Left ventricle myocardium superior (tissue), 1 donor: ENCODE data around the gene ZSWIM8. TPM values are rescaled to one million over a fixed set of nuclear protein-coding genes. Genes with fewer than 3 reads are reported as not detected.
"Not testable (repeated sequence)": the region's sequence is repeated elsewhere in the genome, so short reads cannot be mapped to it uniquely, and the experiment has no call there.

ENCODE experiments used
- ATAC-seq: fragments of 200-7000 bp; cut with Tn5 transposase; one replicate; pipeline ENCODE4 v1.9.1; 2020; ENCODE audit warnings: mild to moderate bottlenecking, moderate library complexity
- DNase-seq: peaks from one replicate; pipeline ENCODE4 v3.0.0-alpha.2; 2020
- intact Hi-C: fragments of 100-400 bp; cut with micrococcal nuclease; formaldehyde crosslinking; loops from one replicate; pipeline ENCODE4 v1.11.0; 2022
- total RNA-seq: library from RNA; stranded (reverse); fragmentation: NEBNext Ultra II Directional; extraction: Animal tissue kit (Norgen Biotek cat#: 25700); gene quantifications from one replicate; pipeline ENCODE4 v1.2.1, GENCODE V29; 2021
- donor health status: DM: no; HTN: yes; CAD: no; lungs with severe emphysema.

ZSWIM8 gene
- total RNA-seq, 1 donor from 2014 or later, result 53.9 TPM

- DNase-seq (no peak), ATAC-seq (no peak)
- intact Hi-C loops, result no loop called here
Observed at GRCh38 chr10:73810358-73810734, 24.9 kb downstream of the ZSWIM8 start.

- ATAC-seq (peak; percentile 38), DNase-seq (peak; percentile 66)
- intact Hi-C loops, result no loop called here
Observed at GRCh38 chr10:73810735-73811465, 25.5 kb downstream of the ZSWIM8 start.

- ATAC-seq (no peak), DNase-seq (peak; percentile 28)
- intact Hi-C loops, result no loop called here
Observed at GRCh38 chr10:73812657-73813056, 27.3 kb downstream of the ZSWIM8 start.

- ATAC-seq (no peak), DNase-seq (peak; percentile 36)
- intact Hi-C loops, result no loop called here
Observed at GRCh38 chr10:73813333-73813732, 27.9 kb downstream of the ZSWIM8 start.

- no peak for ATAC-seq
- intact Hi-C loops, result no loop called here
- no peak for DNase-seq
Observed at GRCh38 chr10:73814276-73814895, 29.0 kb downstream of the ZSWIM8 start.

GRCh38 chr10:73814896-73815718 is 29.7 kb downstream of the ZSWIM8 start:
- intact Hi-C loops, result no loop called here
- ATAC-seq (no peak), DNase-seq (no peak)

GRCh38 chr10:73815719-73816030 is 30.3 kb downstream of the ZSWIM8 start:
- DNase-seq (no peak), ATAC-seq (no peak)
- intact Hi-C loops, result no loop called here

GRCh38 chr10:73816917-73817729 is 31.7 kb downstream of the ZSWIM8 start:
- intact Hi-C loops, result no loop called here
- DNase-seq (peak; percentile 24), ATAC-seq (peak; percentile 11)

- ATAC-seq, result no peak
- intact Hi-C loops, result no loop called here
- no peak for DNase-seq
Observed at GRCh38 chr10:73817826-73818225, 32.4 kb downstream of the ZSWIM8 start.

GRCh38 chr10:73818402-73818801 is 33.0 kb downstream of the ZSWIM8 start:
- DNase-seq, result no peak
- ATAC-seq, result no peak
- intact Hi-C loops, result no loop called here

- DNase-seq (no peak), ATAC-seq (no peak)
- intact Hi-C loops, result no loop called here
Observed at GRCh38 chr10:73819081-73819480, 33.7 kb downstream of the ZSWIM8 start.

GRCh38 chr10:73819513-73820093 is 34.2 kb downstream of the ZSWIM8 start:
- intact Hi-C loops, result no loop called here
- peak; percentile 76 for DNase-seq
- ATAC-seq, result peak; percentile 65

- no peak for DNase-seq
- ATAC-seq, result no peak
- intact Hi-C loops, result no loop called here
Observed at GRCh38 chr10:73823391-73823790, 38.0 kb downstream of the ZSWIM8 start.

- no peak for DNase-seq
- ATAC-seq, result no peak
- intact Hi-C loops, result no loop called here
Observed at GRCh38 chr10:73824146-73824725, 38.8 kb downstream of the ZSWIM8 start.

- intact Hi-C loops, result no loop called here
- DNase-seq (no peak), ATAC-seq (no peak)
Observed at GRCh38 chr10:73827346-73828089, 42.1 kb downstream of the ZSWIM8 start.

GRCh38 chr10:73828161-73828560 is 42.8 kb downstream of the ZSWIM8 start:
- intact Hi-C loops, result no loop called here
- ATAC-seq (no peak), DNase-seq (no peak)

- DNase-seq, intact Hi-C loops, ATAC-seq: not testable (repeated sequence)
Observed at GRCh38 chr10:73829090-73829489, 43.7 kb downstream of the ZSWIM8 start.

- ATAC-seq, result no peak
- DNase-seq, result no peak
- intact Hi-C loops, result no loop called here
Observed at GRCh38 chr10:73836427-73836980, 51.1 kb downstream of the ZSWIM8 start.
